IMR-90 (cell line): ENCODE data around the gene CRTAP. TPM values are rescaled to one million over a fixed set of nuclear protein-coding genes. Genes with fewer than 3 reads are reported as not detected.
"Not testable (repeated sequence)": the region's sequence is repeated elsewhere in the genome, so short reads cannot be mapped to it uniquely, and the experiment has no call there.

Experiments
- ATAC-seq: fragments of 200-7000 bp; cut with Tn5 transposase; 2 replicates; pipeline ENCODE4 v1.9.1; 2020; ENCODE audit warnings: low read depth, mild to moderate bottlenecking, moderate library complexity
- BruUV-seq: library from RNA; stranded (reverse); fragments of 400-500 nt; replicated peaks from 2 replicates; lab custom pipeline; 2021; lab: Mats Ljungman, UMichigan
- CTCF ChIA-PET: fragments of 300-600 bp; formaldehyde crosslinking; extraction: SDS; loops from one replicate; lab custom pipeline; 2021; ENCODE audit warnings: antibody characterized with exemption; lab: Yijun Ruan, JAX
- POLR2A ChIA-PET: fragments of 300-600 bp; sonication (Branson Sonifier 250); formaldehyde crosslinking; loops from one replicate; lab custom pipeline; 2022; ENCODE audit warnings: antibody characterized with exemption; ENCODE audit not compliant: unreplicated experiment; lab: Charles Lee
- DNase-seq: peaks from one replicate; pipeline ENCODE4 v3.0.0; 2013
- H2AFZ ChIP-seq: replicated peaks from 2 replicates; pipeline ENCODE3; 2013; ENCODE audit warnings: low read length, mild to moderate bottlenecking; ENCODE audit not compliant: poor library complexity
- H2AK5ac ChIP-seq: 2 replicates; pipeline ENCODE4 v1.6.1; 2013; ENCODE audit warnings: low read depth, low read length, inconsistent platforms
- H2AK9ac ChIP-seq: replicated peaks from 2 replicates; pipeline ENCODE3; 2013; ENCODE audit warnings: mild to moderate bottlenecking, low read depth, low read length, moderate library complexity; ENCODE audit not compliant: poor library complexity
- H2BK120ac ChIP-seq: 2 replicates; pipeline ENCODE4 v1.6.1; 2013; ENCODE audit warnings: low read depth, low read length, inconsistent platforms
- H2BK15ac ChIP-seq: 3 replicates; pipeline ENCODE4 v1.6.1; 2013; ENCODE audit warnings: low read depth, low read length, inconsistent platforms
- H2BK20ac ChIP-seq: 2 replicates; pipeline ENCODE4 v1.6.1; 2013; ENCODE audit warnings: low read depth, mild to moderate bottlenecking, inconsistent platforms, low read length, moderate library complexity
- H2BK5ac ChIP-seq: 2 replicates; pipeline ENCODE4 v1.6.1; 2013; ENCODE audit warnings: mild to moderate bottlenecking, low read depth, low read length, inconsistent platforms; ENCODE audit not compliant: poor library complexity, severe bottlenecking
- H3K14ac ChIP-seq: replicated peaks from 2 replicates; pipeline ENCODE4 v1.6.1; 2013; ENCODE audit warnings: low read depth, low read length, inconsistent platforms
- H3K18ac ChIP-seq: 2 replicates; pipeline ENCODE4 v1.6.1; 2013; ENCODE audit warnings: low read depth, low read length, control low read depth
- H3K23ac ChIP-seq: 2 replicates; pipeline ENCODE4 v1.6.1; 2013; ENCODE audit warnings: low read depth, low read length, inconsistent platforms
- H3K27ac ChIP-seq: 2 replicates; pipeline ENCODE4 v1.5.1; 2013; ENCODE audit warnings: mild to moderate bottlenecking, control low read depth, low read length; ENCODE audit not compliant: insufficient read depth
- H3K27me3 ChIP-seq: 2 replicates; pipeline ENCODE4 v1.6.1; 2013; ENCODE audit warnings: low read length; ENCODE audit not compliant: control insufficient read depth, insufficient read depth
- H3K36me3 ChIP-seq: 2 replicates; pipeline ENCODE4 v1.6.1; 2013; ENCODE audit warnings: low read length, mixed read lengths; ENCODE audit not compliant: control insufficient read depth, insufficient read depth
- H3K4ac ChIP-seq: 2 replicates; pipeline ENCODE4 v1.6.1; 2013; ENCODE audit warnings: low read depth, low read length, inconsistent platforms
- H3K4me1 ChIP-seq: 2 replicates; pipeline ENCODE4 v1.6.1; 2013; ENCODE audit warnings: low read length, mixed read lengths; ENCODE audit not compliant: control insufficient read depth, insufficient read depth
- H3K4me2 ChIP-seq: 2 replicates; pipeline ENCODE4 v1.6.1; 2013; ENCODE audit warnings: low read depth, mild to moderate bottlenecking, control low read depth, low read length, moderate library complexity
- H3K4me3 ChIP-seq: 2 replicates; pipeline ENCODE4 v1.5.1; 2013; ENCODE audit warnings: low read depth, mild to moderate bottlenecking, control low read depth, low read length, moderate library complexity; ENCODE audit not compliant: insufficient read depth
- H3K56ac ChIP-seq: 2 replicates; pipeline ENCODE4 v1.6.1; 2013; ENCODE audit warnings: low read length, inconsistent platforms; ENCODE audit not compliant: insufficient read depth; ENCODE audit errors: extremely low read depth
- H3K79me1 ChIP-seq, 2 experiments: 2 replicates each; pipeline ENCODE4 v1.6.1; 2013; ENCODE audit warnings: low read length in 2 of 2, inconsistent platforms in 1 of 2, low read depth in 1 of 2
- H3K9ac ChIP-seq: 2 replicates; pipeline ENCODE4 v1.6.1; 2013; ENCODE audit warnings: low read depth, low read length, control low read depth
- H3K9me1 ChIP-seq: 2 replicates; pipeline ENCODE4 v1.6.1; 2013; ENCODE audit warnings: low read length, inconsistent platforms; ENCODE audit not compliant: insufficient read depth
- H3K9me3 ChIP-seq: 2 replicates; pipeline ENCODE4 v1.6.1; 2013; ENCODE audit warnings: low read length; ENCODE audit not compliant: control insufficient read depth, insufficient read depth
- H4K20me1 ChIP-seq: 2 replicates; pipeline ENCODE4 v1.6.1; 2013; ENCODE audit warnings: low read length, inconsistent platforms; ENCODE audit not compliant: insufficient read depth
- H4K5ac ChIP-seq: 2 replicates; pipeline ENCODE4 v1.6.1; 2013; ENCODE audit warnings: mild to moderate bottlenecking, low read depth, low read length, control low read depth
- H4K8ac ChIP-seq, 2 experiments: 2 replicates each; pipeline ENCODE4 v1.6.1; 2013; ENCODE audit warnings: low read depth in 2 of 2, low read length in 2 of 2, control low read depth in 1 of 2, inconsistent platforms in 1 of 2
- H4K91ac ChIP-seq: 2 replicates; pipeline ENCODE4 v1.6.1; 2013; ENCODE audit warnings: low read depth, low read length, inconsistent platforms; ENCODE audit not compliant: insufficient read depth
- BHLHE40 ChIP-seq: fragments of 150-350 bp; IDR thresholded peaks from 2 replicates; pipeline ENCODE4 v1.6.1; 2016; ENCODE audit warnings: mild to moderate bottlenecking, low read depth, low read length
- CEBPB ChIP-seq: IDR thresholded peaks from 2 replicates; pipeline ENCODE4 v1.6.1; 2012; ENCODE audit warnings: low read depth, low read length, improper control_type of control experiment
- FOS ChIP-seq: fragments of 150-350 bp; IDR thresholded peaks from 2 replicates; pipeline ENCODE4 v1.6.1; 2016; ENCODE audit warnings: low read depth, low read length
- POLR2A ChIP-seq: IDR thresholded peaks from 2 replicates; pipeline ENCODE4 v1.6.1; 2012; ENCODE audit warnings: mild to moderate bottlenecking, low read depth, low read length
- RAD21 ChIP-seq: IDR thresholded peaks from 2 replicates; pipeline ENCODE4 v1.6.1; 2012; ENCODE audit warnings: low read length, improper control_type of control experiment
- RCOR1 ChIP-seq: IDR thresholded peaks from 2 replicates; pipeline ENCODE4 v1.6.1; 2012; ENCODE audit warnings: mild to moderate bottlenecking, low read length, improper control_type of control experiment; ENCODE audit not compliant: insufficient replicate concordance
- RFX5 ChIP-seq: IDR thresholded peaks from 2 replicates; pipeline ENCODE4 v1.8.0; 2012; ENCODE audit warnings: low read depth, mild to moderate bottlenecking, low read length, moderate library complexity
- WGBS, 2 experiments: methylation state at CpG; one replicate each; pipeline versions ENCODE4 v1.1.5 to v1.1.7; 2013; ENCODE audit warnings: missing lambda C conversion rate in 2 of 2; ENCODE audit not compliant: insufficient read length in 1 of 2; ENCODE audit errors: extremely low coverage in 2 of 2; 5-methylcytosine and 5-hydroxymethylcytosine counted together
- dilution Hi-C: fragments of 300-500 bp; cut with HindIII; formaldehyde crosslinking; loops from one replicate; pipeline ENCODE4 v1.14.3; 2018; ENCODE audit warnings: low sequenced_read_pairs; ENCODE audit not compliant: unreplicated experiment
- in situ Hi-C: fragments of 300-500 bp; cut with MboI; formaldehyde crosslinking; loops from 3 replicates; pipeline ENCODE4 v1.14.3; 2019; ENCODE audit warnings: low sequenced_read_pairs, inconsistent platforms, mixed read lengths
- intact Hi-C: fragments of 100-400 bp; cut with micrococcal nuclease; formaldehyde crosslinking; loops from 2 replicates; pipeline ENCODE4 v1.10.0; 2022
- polyA plus RNA-seq, 3 experiments: library from polyadenylated mRNA; depleted of rRNA; stranded (reverse); fragments of >200 nt; gene quantifications; 2 replicates each; pipeline ENCODE4 v1.2.3, GENCODE V29; 2012; ENCODE audit warnings: low replicate concordance in 1 of 3
- total RNA-seq: library from RNA; depleted of rRNA; stranded (reverse); fragments of >200 nt; gene quantifications from 2 replicates; pipeline ENCODE4 v1.2.3, GENCODE V29; 2012
- TF ChIP-seq, protein P1 (sequence below): fragments of 150-350 bp; IDR thresholded peaks from 2 replicates; pipeline ENCODE4 v1.6.1; 2017; ENCODE audit warnings: mild to moderate bottlenecking, antibody characterized with exemption, low read length, low read depth

The CRTAP gene
- total and polyA plus RNA-seq, 2 of the 4 experiments (the other 2 are of a cell fraction): 108 to 205 TPM

DNA sequence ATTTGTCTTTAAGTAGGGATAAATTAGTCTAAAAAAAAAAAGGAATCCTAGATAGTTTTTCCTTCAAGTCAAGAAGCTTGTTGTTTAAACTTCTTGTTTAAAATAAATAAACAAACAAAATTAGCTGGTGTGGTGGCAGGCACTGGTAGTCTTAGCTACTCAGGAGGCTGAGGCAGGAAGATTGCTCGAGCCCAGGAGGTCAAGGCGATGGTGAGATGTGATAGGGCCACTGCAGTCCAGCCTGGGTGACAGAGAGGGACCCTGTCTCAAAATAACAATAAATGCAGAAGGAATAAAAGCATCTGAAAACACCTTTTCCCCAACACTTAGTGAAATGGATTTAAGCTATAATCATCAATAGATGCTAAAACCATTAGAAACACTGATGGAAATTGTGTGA, 35.8 kb upstream of the CRTAP start:
- no peak overlapping the region for H2AK5ac ChIP-seq
- no peak overlapping the region for H2BK120ac ChIP-seq
- no peak for ATAC-seq
- no peak overlapping the region for H3K18ac ChIP-seq
- dilution Hi-C loops: no loop called here
- H2BK20ac ChIP-seq: no peak overlapping the region
- H3K14ac ChIP-seq: no peak overlapping the region
- in situ Hi-C loops: no loop called here
- no TSS peak for BruUV-seq
- no peak for TF ChIP-seq POLR2A
- TF ChIP-seq BHLHE40: no peak
- TF ChIP-seq RAD21: no peak
- TF ChIP-seq CEBPB: no peak
- no peak for TF ChIP-seq RCOR1
- no peak for TF ChIP-seq RFX5
- no peak for TF ChIP-seq FOS
- TF ChIP-seq, protein P1, sequence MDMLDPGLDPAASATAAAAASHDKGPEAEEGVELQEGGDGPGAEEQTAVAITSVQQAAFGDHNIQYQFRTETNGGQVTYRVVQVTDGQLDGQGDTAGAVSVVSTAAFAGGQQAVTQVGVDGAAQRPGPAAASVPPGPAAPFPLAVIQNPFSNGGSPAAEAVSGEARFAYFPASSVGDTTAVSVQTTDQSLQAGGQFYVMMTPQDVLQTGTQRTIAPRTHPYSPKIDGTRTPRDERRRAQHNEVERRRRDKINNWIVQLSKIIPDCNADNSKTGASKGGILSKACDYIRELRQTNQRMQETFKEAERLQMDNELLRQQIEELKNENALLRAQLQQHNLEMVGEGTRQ: no peak
- H2BK5ac ChIP-seq: no peak overlapping the region
- H2AFZ ChIP-seq: no peak overlapping the region
- H3K4ac ChIP-seq: no peak overlapping the region
- ChIA-PET POLR2A (no interaction called here), CTCF (no interaction called here)
- H3K9me1 ChIP-seq: peaks cover 7% of the 10 kb centered on the region; the same call in 1 of the 2 replicates
- peaks cover 36% of the 10 kb centered on the region; the same call in 1 of the 2 replicates for H4K20me1 ChIP-seq
- H3K27ac ChIP-seq: no peak overlapping the region
- no peaks in the 10 kb centered on the region for H3K27me3 ChIP-seq
- no peak overlapping the region for H4K8ac ChIP-seq
- H3K9ac ChIP-seq: no peak overlapping the region
- H3K23ac ChIP-seq: no peak overlapping the region
- no peak overlapping the region for H3K4me2 ChIP-seq
- no peak for DNase-seq
- no peaks in the 10 kb centered on the region for H3K4me1 ChIP-seq
- intact Hi-C loops: loop anchor here (10.0 kb wide), 1 partner anchor 343 kb away; no protein-coding TSS in a partner anchor
- no peak overlapping the region for H3K56ac ChIP-seq
- no peak overlapping the region for H4K91ac ChIP-seq
- H3K4me3 ChIP-seq: no peak overlapping the region
- no peak overlapping the region for H2AK9ac ChIP-seq
- no peaks in the 10 kb centered on the region for H3K9me3 ChIP-seq
- peaks cover 2% of the 10 kb centered on the region; the same call in 1 of the 2 replicates for H3K36me3 ChIP-seq
- no peak overlapping the region for H4K5ac ChIP-seq
- no CpG with 5 or more reads among the region's 2 CpGs for WGBS, 2 experiments
- peaks cover 21 to 58% of the 10 kb centered on the region in 2 experiments for H3K79me1 ChIP-seq
- H2BK15ac ChIP-seq: no peak overlapping the region

- H4K8ac ChIP-seq, H4K5ac ChIP-seq, H2BK120ac ChIP-seq, H3K14ac ChIP-seq, H2BK5ac ChIP-seq, H3K4ac ChIP-seq, in situ Hi-C loops, H2BK15ac ChIP-seq, H3K36me3 ChIP-seq, H3K4me3 ChIP-seq, H3K9me3 ChIP-seq, H3K56ac ChIP-seq, dilution Hi-C loops, DNase-seq, H3K27ac ChIP-seq, H3K9ac ChIP-seq, H2AFZ ChIP-seq, H3K9me1 ChIP-seq, POLR2A ChIA-PET, H3K23ac ChIP-seq, CTCF ChIA-PET, H2AK9ac ChIP-seq, H3K4me1 ChIP-seq, H4K91ac ChIP-seq, ATAC-seq, H3K18ac ChIP-seq, H3K4me2 ChIP-seq, BruUV-seq, H2AK5ac ChIP-seq, H3K27me3 ChIP-seq, H2BK20ac ChIP-seq: not testable (repeated sequence)
- WGBS, 2 experiments: 100% methylated on average over 2 of the region's 6 CpGs; no CpG with 5 or more reads in 1 of the 2 experiments
- intact Hi-C loops: loop anchor here (10.0 kb wide), 1 partner anchor 345 kb away; no protein-coding TSS in a partner anchor
- peaks cover 26 to 64% of the 10 kb centered on the region in 2 experiments for H3K79me1 ChIP-seq
- peaks cover 38% of the 10 kb centered on the region; the same call in 1 of the 2 replicates for H4K20me1 ChIP-seq
Observed at GRCh38 chr3:33079813-33080212, 34.0 kb upstream of the CRTAP start.
